Measurements from ENCODE around the gene TBC1D8.
A peak's percentile ranks its signal among the peaks of the same experiment; 100 is the strongest.

Gene TBC1D8

DNA sequence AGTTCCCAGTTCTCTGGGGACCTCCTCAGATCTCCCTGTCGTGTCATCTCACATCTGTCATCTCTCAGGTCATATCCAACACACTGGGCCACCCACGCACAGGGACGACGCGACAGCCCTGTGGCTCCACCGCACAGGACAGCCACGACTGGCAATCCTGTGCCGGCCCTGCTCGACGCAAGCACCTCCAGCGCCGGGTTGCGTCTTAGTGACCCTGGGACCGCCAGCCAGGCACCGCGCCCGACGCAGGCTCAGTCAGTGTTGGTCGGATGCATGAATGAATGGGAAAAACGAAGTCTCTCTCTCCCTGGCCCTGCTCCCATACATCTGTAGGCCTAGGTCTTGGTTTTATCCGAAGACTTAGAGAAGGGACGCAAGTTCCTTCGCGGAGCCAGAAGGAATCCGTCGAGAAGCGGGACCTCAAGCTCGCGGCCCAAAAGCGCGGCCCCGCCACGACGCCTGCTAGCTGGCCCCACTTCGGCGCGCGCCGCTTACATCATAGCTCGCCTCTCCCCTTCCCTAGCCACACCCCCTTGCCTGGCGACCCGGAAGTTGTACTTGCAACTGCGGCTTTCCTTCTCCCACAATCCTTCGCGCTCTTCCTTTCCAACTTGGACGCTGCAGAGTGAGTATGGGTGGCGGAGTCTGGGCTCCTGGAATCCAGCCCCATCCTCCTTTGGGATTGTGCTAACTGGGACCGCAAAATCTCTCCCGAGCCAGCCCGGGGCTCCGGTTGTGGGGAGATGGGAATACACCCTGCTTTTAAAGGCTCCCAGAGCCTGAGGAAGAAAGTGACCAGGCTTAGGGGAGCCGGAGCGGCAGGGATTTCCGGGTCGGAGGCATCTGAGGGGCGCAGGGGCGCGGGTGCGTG is 149.3 kb downstream of the TBC1D8 start, which contains the start of gene RPL31:
Gene RPL31, plus strand, starts transcription at position 599 of the 871 bp plus-strand sequence. CDS start 413 bp downstream, outside the sequence.
- TF ChIP-seq, protein P1, sequence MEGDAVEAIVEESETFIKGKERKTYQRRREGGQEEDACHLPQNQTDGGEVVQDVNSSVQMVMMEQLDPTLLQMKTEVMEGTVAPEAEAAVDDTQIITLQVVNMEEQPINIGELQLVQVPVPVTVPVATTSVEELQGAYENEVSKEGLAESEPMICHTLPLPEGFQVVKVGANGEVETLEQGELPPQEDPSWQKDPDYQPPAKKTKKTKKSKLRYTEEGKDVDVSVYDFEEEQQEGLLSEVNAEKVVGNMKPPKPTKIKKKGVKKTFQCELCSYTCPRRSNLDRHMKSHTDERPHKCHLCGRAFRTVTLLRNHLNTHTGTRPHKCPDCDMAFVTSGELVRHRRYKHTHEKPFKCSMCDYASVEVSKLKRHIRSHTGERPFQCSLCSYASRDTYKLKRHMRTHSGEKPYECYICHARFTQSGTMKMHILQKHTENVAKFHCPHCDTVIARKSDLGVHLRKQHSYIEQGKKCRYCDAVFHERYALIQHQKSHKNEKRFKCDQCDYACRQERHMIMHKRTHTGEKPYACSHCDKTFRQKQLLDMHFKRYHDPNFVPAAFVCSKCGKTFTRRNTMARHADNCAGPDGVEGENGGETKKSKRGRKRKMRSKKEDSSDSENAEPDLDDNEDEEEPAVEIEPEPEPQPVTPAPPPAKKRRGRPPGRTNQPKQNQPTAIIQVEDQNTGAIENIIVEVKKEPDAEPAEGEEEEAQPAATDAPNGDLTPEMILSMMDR (IDR thresholded peaks at IDR 0.05; ENCODE audit: borderline replicate concordance, control extremely low read depth, extremely low read depth, insufficient read depth, missing control alignments), result no peak
- peak; percentile 99 for DNase-seq (ENCODE audit: low spot score)
- in situ Hi-C loops (cut with MboI; ENCODE audit: low sequenced_read_pairs, unreplicated experiment), result no loop called here

DNA sequence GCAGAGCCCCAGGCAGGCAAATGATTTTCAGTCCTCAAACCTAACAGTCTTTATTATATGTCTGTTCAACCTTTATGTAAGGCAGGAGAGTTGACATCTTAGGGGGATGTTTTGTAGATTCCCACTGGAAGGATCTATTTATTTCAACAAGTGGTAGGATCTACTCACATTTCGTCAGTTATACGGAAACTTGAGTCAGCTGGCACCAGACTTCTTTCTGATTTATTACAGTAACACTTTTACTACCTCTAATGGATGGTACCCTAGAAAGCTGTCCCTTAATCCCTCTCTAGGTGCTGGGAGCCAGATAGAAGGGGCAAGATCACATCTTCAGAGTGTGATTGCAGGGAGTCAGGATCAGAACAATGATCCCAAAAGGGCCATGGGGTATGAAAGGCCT is 151.2 kb downstream of the TBC1D8 start:
- in situ Hi-C loops (cut with MboI; ENCODE audit: low sequenced_read_pairs, unreplicated experiment), result loop anchor here (25.0 kb wide), 2 partner anchors 563 to 738 kb away; no protein-coding TSS in a partner anchor
- TF ChIP-seq, protein P1 (IDR thresholded peaks at IDR 0.05; ENCODE audit: borderline replicate concordance, control extremely low read depth, extremely low read depth, insufficient read depth, missing control alignments), result no peak
- DNase-seq (ENCODE audit: low spot score), result no peak

- in situ Hi-C loops (cut with MboI; ENCODE audit: low sequenced_read_pairs, unreplicated experiment), result loop anchor here (25.0 kb wide), 2 partner anchors 561 to 736 kb away; no protein-coding TSS in a partner anchor
- DNase-seq (ENCODE audit: low spot score), result no peak
- TF ChIP-seq, protein P1 (IDR thresholded peaks at IDR 0.05; ENCODE audit: borderline replicate concordance, control extremely low read depth, extremely low read depth, insufficient read depth, missing control alignments), result no peak
These were observed 153.0 kb downstream of the TBC1D8 start for GRCh38 chr2:100998235-100998573.

DNA sequence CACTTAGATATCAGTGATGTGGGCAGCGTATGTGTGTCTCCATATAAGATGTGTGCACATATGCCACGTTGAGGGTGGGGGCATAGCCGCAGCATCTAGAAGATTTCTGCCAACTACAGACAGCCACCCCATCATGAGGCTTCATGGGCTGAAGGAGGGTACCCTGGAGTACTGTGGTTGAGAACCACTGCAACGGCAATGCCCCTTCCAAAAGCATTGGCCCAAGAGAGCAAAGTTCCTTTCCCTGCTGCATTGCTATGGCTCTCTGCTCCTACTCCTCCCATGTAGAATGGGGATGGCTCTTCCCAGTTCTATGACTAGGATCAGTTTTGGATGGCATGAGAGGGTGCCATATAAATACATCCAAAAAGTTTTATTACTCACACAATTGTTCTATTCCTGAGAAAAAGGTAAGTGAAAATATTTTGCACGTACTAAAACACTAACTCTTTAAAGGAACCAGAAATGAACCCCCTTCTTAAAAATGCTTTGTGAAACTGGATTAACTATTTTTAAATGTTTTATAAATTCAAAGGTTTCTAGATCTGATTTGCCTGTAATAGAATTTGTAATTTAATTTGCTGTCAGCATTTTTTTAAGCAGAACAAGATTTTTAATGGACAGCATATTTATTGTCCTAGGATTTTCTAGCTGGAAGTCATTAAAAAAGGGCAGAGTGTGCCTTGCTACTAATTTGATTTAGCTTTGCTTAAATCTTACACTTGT is 153.5 kb downstream of the TBC1D8 start:
- no peak for DNase-seq (ENCODE audit: low spot score)
- in situ Hi-C loops (cut with MboI; ENCODE audit: low sequenced_read_pairs, unreplicated experiment), result loop anchor here (25.0 kb wide), 2 partner anchors 560 to 735 kb away; no protein-coding TSS in a partner anchor
- TF ChIP-seq, protein P1 (IDR thresholded peaks at IDR 0.05; ENCODE audit: borderline replicate concordance, control extremely low read depth, extremely low read depth, insufficient read depth, missing control alignments), result no peak

DNA sequence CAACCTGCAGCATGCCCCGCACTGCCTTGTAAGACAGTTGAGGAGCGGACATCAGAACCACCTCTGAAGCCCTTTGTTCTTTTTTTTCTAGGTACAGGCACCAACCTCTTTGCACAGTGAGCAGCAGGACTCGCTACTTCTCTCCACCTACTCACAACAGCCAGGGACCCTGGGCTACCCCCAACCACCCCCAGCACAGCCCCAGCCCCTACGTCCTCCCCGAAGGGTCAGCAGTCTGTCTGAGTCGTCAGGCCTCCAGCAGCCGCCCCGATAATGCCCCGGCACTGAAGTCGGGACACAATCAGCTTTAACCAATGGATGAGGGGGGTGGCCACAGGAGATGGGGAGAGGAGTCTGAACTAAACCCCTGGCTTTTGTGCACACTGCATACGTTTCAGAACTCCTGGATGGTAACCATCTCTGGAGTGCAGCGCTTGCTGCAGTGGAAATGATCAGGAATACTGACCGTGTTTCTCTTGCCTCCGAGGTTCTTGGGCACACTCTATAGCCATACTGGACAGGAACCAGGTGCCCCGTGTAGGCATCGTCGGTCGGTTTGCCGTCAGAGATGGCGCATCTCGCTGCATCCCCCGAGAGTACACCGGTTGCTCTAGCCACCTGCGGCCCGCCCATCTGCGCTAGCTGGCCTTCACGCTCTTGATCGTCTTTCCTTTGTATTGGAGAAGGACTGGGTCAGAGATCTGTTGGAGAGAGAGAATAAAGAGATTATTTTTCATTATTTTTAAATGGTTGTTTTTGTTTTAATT is 155.7 kb downstream of the TBC1D8 start:
- DNase-seq (ENCODE audit: low spot score), result no peak
- in situ Hi-C loops (cut with MboI; ENCODE audit: low sequenced_read_pairs, unreplicated experiment), result loop anchor here (25.0 kb wide), 2 partner anchors 558 to 733 kb away; no protein-coding TSS in a partner anchor
- TF ChIP-seq, protein P1 (IDR thresholded peaks at IDR 0.05; ENCODE audit: borderline replicate concordance, control extremely low read depth, extremely low read depth, insufficient read depth, missing control alignments), result no peak

DNA sequence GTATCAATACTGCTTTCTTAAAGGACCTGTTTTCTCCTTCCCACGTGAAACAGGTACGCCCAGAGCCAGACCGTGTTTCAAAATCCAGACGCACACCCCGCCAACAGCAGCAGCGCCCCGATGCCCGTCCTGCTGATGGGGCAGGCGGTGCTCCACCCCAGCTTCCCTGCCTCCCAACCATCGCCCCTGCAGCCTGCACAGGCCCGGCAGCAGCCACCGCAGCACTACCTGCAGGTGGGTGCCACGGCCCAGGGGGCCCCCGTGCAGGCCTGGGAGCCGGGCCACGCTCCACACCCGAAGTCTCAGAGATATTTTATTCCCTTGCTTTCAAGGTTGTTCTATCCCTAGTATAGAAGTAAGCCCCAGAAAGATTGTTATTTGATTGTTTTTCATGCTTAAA is 157.9 kb downstream of the TBC1D8 start:
- TF ChIP-seq, protein P1 (IDR thresholded peaks at IDR 0.05; ENCODE audit: borderline replicate concordance, control extremely low read depth, extremely low read depth, insufficient read depth, missing control alignments), result no peak
- DNase-seq (ENCODE audit: low spot score), result no peak
- in situ Hi-C loops (cut with MboI; ENCODE audit: low sequenced_read_pairs, unreplicated experiment), result loop anchor here (25.0 kb wide), 2 partner anchors 556 to 731 kb away; no protein-coding TSS in a partner anchor

All from GM13976 (cell line).